Suprapubic skin (tissue), 4 donors: ENCODE data around the gene PPARGC1A. TPM values are rescaled to one million over a fixed set of nuclear protein-coding genes. Genes with fewer than 3 reads are reported as not detected.
A peak's percentile ranks its signal among the peaks of the same experiment; 100 is the strongest.

Source experiments
- DNase-seq, 2 donors: peaks; one replicate each; pipeline ENCODE4 v3.0.0-alpha.2; 2019; ENCODE audit warnings: low spot score in 2 of 2
- H3K27ac ChIP-seq: fragments of 200-600 bp; sonication (generic); one replicate; pipeline ENCODE4 v1.5.1; 2019
- H3K27me3 ChIP-seq: fragments of 200-600 bp; sonication (generic); one replicate; pipeline ENCODE4 v1.5.1; 2019
- H3K36me3 ChIP-seq: fragments of 200-600 bp; sonication (generic); one replicate; pipeline ENCODE4 v1.5.1; 2019
- H3K4me1 ChIP-seq: fragments of 200-600 bp; sonication (generic); one replicate; pipeline ENCODE4 v1.5.1; 2019
- H3K4me3 ChIP-seq: fragments of 200-600 bp; sonication (generic); one replicate; pipeline ENCODE4 v1.5.1; 2019; ENCODE audit warnings: mild to moderate bottlenecking
- H3K9me3 ChIP-seq: fragments of 200-600 bp; sonication (generic); one replicate; pipeline ENCODE4 v1.5.1; 2019
- CTCF ChIP-seq, 2 donors: fragments of 200-600 bp in 1 of 2; fragments of 450-650 bp in 1 of 2; sonication (generic) in 1 of 2; IDR thresholded peaks; one replicate each; pipeline ENCODE4 v1.5.1; 2016 to 2019; ENCODE audit warnings: antibody characterized with exemption in 2 of 2, mild to moderate bottlenecking in 1 of 2, moderate library complexity in 1 of 2
- EP300 ChIP-seq: sonication (generic); formaldehyde crosslinking; IDR thresholded peaks from one replicate; pipeline ENCODE4 v1.6.1; 2017; ENCODE audit warnings: antibody characterized with exemption
- POLR2A ChIP-seq, 2 donors: fragments of 450-650 bp; IDR thresholded peaks; one replicate each; pipeline ENCODE4 v1.6.1; 2017; ENCODE audit warnings: antibody characterized with exemption in 2 of 2, mild to moderate bottlenecking in 2 of 2, moderate library complexity in 2 of 2
- POLR2AphosphoS5 ChIP-seq, 3 donors: sonication (generic); formaldehyde crosslinking; IDR thresholded peaks; one replicate each; pipeline ENCODE4 v1.6.1; 2017; ENCODE audit warnings: antibody characterized with exemption in 3 of 3
- WGBS: methylation state at CpG from one replicate; pipeline ENCODE4 v1.1.5; 2018; 5-methylcytosine and 5-hydroxymethylcytosine counted together
- total RNA-seq, 4 donors: library from RNA; depleted of rRNA; stranded (reverse); fragments of >200 nt; gene quantifications; one replicate each; pipeline ENCODE4 v1.1.0, GENCODE V29; 2016

Gene PPARGC1A, protein sequence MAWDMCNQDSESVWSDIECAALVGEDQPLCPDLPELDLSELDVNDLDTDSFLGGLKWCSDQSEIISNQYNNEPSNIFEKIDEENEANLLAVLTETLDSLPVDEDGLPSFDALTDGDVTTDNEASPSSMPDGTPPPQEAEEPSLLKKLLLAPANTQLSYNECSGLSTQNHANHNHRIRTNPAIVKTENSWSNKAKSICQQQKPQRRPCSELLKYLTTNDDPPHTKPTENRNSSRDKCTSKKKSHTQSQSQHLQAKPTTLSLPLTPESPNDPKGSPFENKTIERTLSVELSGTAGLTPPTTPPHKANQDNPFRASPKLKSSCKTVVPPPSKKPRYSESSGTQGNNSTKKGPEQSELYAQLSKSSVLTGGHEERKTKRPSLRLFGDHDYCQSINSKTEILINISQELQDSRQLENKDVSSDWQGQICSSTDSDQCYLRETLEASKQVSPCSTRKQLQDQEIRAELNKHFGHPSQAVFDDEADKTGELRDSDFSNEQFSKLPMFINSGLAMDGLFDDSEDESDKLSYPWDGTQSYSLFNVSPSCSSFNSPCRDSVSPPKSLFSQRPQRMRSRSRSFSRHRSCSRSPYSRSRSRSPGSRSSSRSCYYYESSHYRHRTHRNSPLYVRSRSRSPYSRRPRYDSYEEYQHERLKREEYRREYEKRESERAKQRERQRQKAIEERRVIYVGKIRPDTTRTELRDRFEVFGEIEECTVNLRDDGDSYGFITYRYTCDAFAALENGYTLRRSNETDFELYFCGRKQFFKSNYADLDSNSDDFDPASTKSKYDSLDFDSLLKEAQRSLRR
- 10 to 100 TPM; 10.5 to 33.4 (median 13.2) TPM for total RNA-seq

DNA sequence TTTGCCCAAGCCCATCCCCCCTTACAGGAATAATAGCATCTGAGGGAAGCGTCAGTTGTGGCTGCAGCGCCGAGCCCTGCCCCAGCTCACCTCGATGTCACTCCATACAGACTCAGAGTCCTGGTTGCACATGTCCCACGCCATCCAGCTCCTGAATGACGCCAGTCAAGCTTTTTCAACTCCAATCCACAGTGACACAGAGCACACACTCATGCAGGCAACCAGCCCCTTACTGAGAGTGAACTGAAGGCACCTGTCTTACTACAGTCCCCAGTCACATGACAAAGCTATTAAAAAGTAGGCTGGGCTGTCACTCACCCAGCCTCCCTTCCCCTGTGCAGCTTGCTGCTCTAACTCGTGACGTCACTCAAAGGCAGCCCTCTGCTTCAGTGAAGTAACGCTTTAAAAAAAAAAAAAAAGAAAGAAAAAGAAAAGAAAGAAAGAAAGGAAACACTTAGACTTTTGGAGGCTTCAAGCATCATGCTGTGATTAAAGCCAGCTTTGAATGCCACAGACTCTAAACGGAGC, at the start of gene PPARGC1A:
Gene PPARGC1A (minus strand): TSS at position 234 of the 528 bp plus-strand sequence. CDS start 90 bp downstream, at position 144.
- Histone ChIP-seq H3K27me3 (no peaks in the 10 kb centered on the region), H3K4me3 (peak within 1 kb of the TSS; percentile 52), H3K9me3 (no peaks in the 10 kb centered on the region), H3K27ac (peak within 1 kb of the TSS; percentile 81), H3K36me3 (no peaks in the 10 kb centered on the region), H3K4me1 (peaks cover 33% of the 10 kb centered on the region)
- DNase-seq: peak in 1 of 2 donors; percentile 70
- TF ChIP-seq POLR2A (IDR thresholded peaks at IDR 0.05): peak in 1 of 2 donors; percentile 45
- no peak for TF ChIP-seq EP300
- no peak for TF ChIP-seq CTCF (IDR thresholded peaks at IDR 0.05)
- peak in 2 of 3 donors; percentile 19 to 57 for TF ChIP-seq POLR2AphosphoS5 (IDR thresholded peaks at IDR 0.05)
- 1% methylated on average over 10 of the region's 10 CpGs for WGBS

DNA sequence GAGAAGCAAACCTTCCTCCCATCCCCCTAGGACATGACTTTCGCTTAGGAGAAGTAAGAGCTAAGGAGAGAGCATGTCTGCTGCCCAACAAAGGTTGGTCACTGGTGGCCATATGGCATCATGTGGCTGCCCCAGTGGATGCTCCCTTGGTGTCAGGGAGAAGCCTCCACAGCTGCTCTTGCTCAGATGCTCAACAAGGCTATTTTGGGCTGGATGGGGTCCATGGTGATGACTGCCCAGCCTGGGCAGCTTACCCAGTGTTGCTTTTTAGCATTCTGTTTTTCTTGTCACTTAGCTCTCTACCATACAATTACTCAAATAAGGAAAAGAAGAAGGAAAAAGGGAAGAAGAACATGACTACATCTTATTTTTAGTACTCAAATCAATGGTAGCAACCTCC, 48.9 kb upstream of the PPARGC1A start:
- Histone ChIP-seq H3K9me3 (no peaks in the 10 kb centered on the region), H3K4me3 (no peak overlapping the region), H3K27ac (no peak overlapping the region), H3K27me3 (no peaks in the 10 kb centered on the region), H3K36me3 (no peaks in the 10 kb centered on the region), H3K4me1 (peaks cover 29% of the 10 kb centered on the region)
- WGBS: 100% methylated on average over 1 of the region's 1 CpG
- TF ChIP-seq EP300 (no peak), POLR2A (IDR thresholded peaks at IDR 0.05) (no peak), CTCF (IDR thresholded peaks at IDR 0.05) (no peak), POLR2AphosphoS5 (IDR thresholded peaks at IDR 0.05) (no peak)
- no peak for DNase-seq

DNA sequence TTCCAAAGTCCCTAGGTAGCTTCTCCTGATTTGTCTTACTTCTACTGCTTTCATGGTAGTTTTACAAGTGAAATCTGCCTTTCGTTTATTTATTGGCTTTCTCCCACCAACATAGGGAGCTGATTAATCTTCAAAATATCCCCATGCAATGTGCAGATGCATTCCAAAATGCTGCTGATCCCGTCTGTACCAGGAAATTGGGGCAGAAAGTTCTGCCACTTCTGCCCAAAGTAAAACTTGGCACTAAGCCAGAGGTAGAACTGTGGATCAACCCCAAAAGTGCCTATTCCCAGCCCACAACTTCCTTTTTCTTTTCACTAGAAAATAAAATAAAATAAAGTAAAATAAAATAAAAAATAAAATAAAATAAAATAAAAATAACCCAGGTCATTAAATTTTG, 47.3 kb upstream of the PPARGC1A start:
- H3K36me3 ChIP-seq: no peaks in the 10 kb centered on the region
- peaks cover 45% of the 10 kb centered on the region for H3K4me1 ChIP-seq
- H3K27ac ChIP-seq: no peak overlapping the region
- no peak overlapping the region for H3K4me3 ChIP-seq
- no peaks in the 10 kb centered on the region for H3K9me3 ChIP-seq
- DNase-seq: no peak
- TF ChIP-seq CTCF (IDR thresholded peaks at IDR 0.05) (no peak), POLR2AphosphoS5 (IDR thresholded peaks at IDR 0.05) (no peak), POLR2A (IDR thresholded peaks at IDR 0.05) (no peak), EP300 (no peak)
- H3K27me3 ChIP-seq: no peaks in the 10 kb centered on the region
- 26% methylated on average over 2 of the region's 2 CpGs for WGBS

DNA sequence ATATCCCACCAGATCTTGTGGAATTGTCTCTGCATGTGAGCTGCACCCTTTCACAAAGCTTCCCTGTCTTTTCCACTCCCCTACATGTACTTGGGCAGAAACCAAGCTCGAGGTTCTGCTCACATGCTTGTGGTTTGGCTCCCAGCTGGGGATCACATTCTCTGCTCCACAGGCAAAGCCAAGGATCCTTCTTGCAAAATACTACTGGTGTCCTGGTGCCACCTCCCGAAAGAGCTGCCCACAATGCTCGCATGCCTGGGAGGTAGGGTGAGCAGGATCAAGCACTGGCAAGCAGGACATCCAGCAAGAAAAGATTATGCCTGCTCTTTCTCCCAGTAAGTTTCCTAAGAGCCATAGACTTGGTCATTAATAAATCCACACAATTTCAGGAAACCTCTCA, 45.1 kb upstream of the PPARGC1A start:
- H3K27ac ChIP-seq: peak overlapping the region; percentile 76
- peaks cover 67% of the 10 kb centered on the region for H3K4me1 ChIP-seq
- TF ChIP-seq POLR2AphosphoS5 (IDR thresholded peaks at IDR 0.05) (peak in 2 of 3 donors; percentile 93), EP300 (no peak), CTCF (IDR thresholded peaks at IDR 0.05) (no peak), POLR2A (IDR thresholded peaks at IDR 0.05) (no peak)
- H3K9me3 ChIP-seq: no peaks in the 10 kb centered on the region
- peak; percentile 87 to 89 for DNase-seq
- WGBS: 7% methylated on average over 3 of the region's 3 CpGs
- H3K36me3 ChIP-seq: no peaks in the 10 kb centered on the region
- no peaks in the 10 kb centered on the region for H3K27me3 ChIP-seq
- H3K4me3 ChIP-seq: no peak overlapping the region

GRCh38 chr4:23934223-23934622, 44.4 kb upstream of the PPARGC1A start:
- Histone ChIP-seq H3K27ac (peak overlapping the region; percentile 76), H3K27me3 (no peaks in the 10 kb centered on the region), H3K36me3 (no peaks in the 10 kb centered on the region), H3K9me3 (no peaks in the 10 kb centered on the region), H3K4me1 (peaks cover 68% of the 10 kb centered on the region), H3K4me3 (no peak overlapping the region)
- DNase-seq: no peak
- TF ChIP-seq CTCF (IDR thresholded peaks at IDR 0.05) (no peak), EP300 (no peak), POLR2A (IDR thresholded peaks at IDR 0.05) (no peak)
- WGBS: 89% methylated on average over 4 of the region's 4 CpGs
